Endothelial cell of umbilical vein (primary cell): ENCODE results near the gene STOM. TPM values are rescaled to one million over a fixed set of nuclear protein-coding genes. Genes with fewer than 3 reads are reported as not detected.

Experiments
- BruUV-seq: library from RNA; stranded (reverse); fragments of 400-500 nt; replicated peaks from 2 replicates; lab custom pipeline; 2021; lab: Mats Ljungman, UMichigan
- CTCF ChIA-PET: fragments of 300-600, 350-600 bp; sonication (Branson Sonifier 250); formaldehyde crosslinking; loops from one replicate; lab custom pipeline; 2021; ENCODE audit warnings: antibody characterized with exemption, inconsistent platforms; lab: Charles Lee
- POLR2A ChIA-PET: fragments of 300-600, 350-600 bp; sonication (Branson Sonifier 250); formaldehyde crosslinking; loops from one replicate; lab custom pipeline; 2021; ENCODE audit warnings: antibody characterized with exemption, inconsistent platforms; lab: Charles Lee
- DNase-seq: peaks from one replicate; pipeline ENCODE4 v3.0.0-alpha.2; 2011; ENCODE audit warnings: low read depth, low spot score
- FAIRE-seq: peaks from 2 replicates; lab custom pipeline; 2011; peaks lifted over from hg19 to GRCh38; lab: Jason Lieb, UNC
- H2AFZ ChIP-seq: 2 replicates; pipeline ENCODE4 v1.6.0; 2012; ENCODE audit warnings: low read depth, low read length, control low read depth, inconsistent platforms
- H3K27ac ChIP-seq: 2 replicates; pipeline ENCODE4 v1.5.1; 2011; ENCODE audit warnings: low read depth, mild to moderate bottlenecking, control low read depth, low read length, moderate library complexity; ENCODE audit not compliant: insufficient read depth
- H3K27me3 ChIP-seq, 2 experiments: 2 replicates each; pipeline versions ENCODE4 v1.6.0 to v1.6.1; 2011; ENCODE audit warnings: low read length in 2 of 2, mixed read lengths in 1 of 2; ENCODE audit not compliant: control insufficient read depth in 2 of 2, insufficient read depth in 2 of 2
- H3K36me3 ChIP-seq, 2 experiments: 2 replicates in 1 of 2; 3 replicates in 1 of 2; pipeline ENCODE4 v1.5.1; 2011; ENCODE audit warnings: low read length in 2 of 2, mild to moderate bottlenecking in 1 of 2, moderate library complexity in 1 of 2; ENCODE audit not compliant: control insufficient read depth in 2 of 2, insufficient read depth in 2 of 2; ENCODE audit errors: extremely low read depth in 1 of 2
- H3K4me1 ChIP-seq: 3 replicates; pipeline ENCODE4 v1.5.1; 2011; ENCODE audit warnings: mild to moderate bottlenecking, low read length; ENCODE audit not compliant: control insufficient read depth, insufficient read depth; ENCODE audit errors: extremely low read depth
- H3K4me2 ChIP-seq: 2 replicates; pipeline ENCODE4 v1.6.1; 2011; ENCODE audit warnings: low read length, control low read depth, mixed read lengths; ENCODE audit not compliant: insufficient read depth
- H3K4me3 ChIP-seq, 3 experiments: fragments of 200-600 bp in 1 of 3; sonication (generic), shearing (Covaris generic) in 1 of 3; replicated peaks in 1 of 3; 2 replicates each; pipeline ENCODE4 v1.5.1; 2011 to 2016; ENCODE audit warnings: control low read depth in 3 of 3, low read length in 3 of 3, mild to moderate bottlenecking in 2 of 3, inconsistent platforms in 1 of 3, low read depth in 1 of 3, moderate library complexity in 1 of 3; ENCODE audit not compliant: insufficient read depth in 1 of 3
- H3K79me2 ChIP-seq: 2 replicates; pipeline ENCODE4 v1.6.0; 2012; ENCODE audit warnings: low read length, inconsistent platforms; ENCODE audit not compliant: control insufficient read depth, insufficient read depth
- H3K9ac ChIP-seq: replicated peaks from 2 replicates; pipeline ENCODE3; 2011; ENCODE audit warnings: low read length, control low read depth; ENCODE audit not compliant: insufficient read depth; ENCODE audit errors: extremely low read depth
- H3K9me1 ChIP-seq: replicated peaks from 3 replicates; pipeline ENCODE4 v1.6.0; 2011; ENCODE audit warnings: mild to moderate bottlenecking, low read length; ENCODE audit not compliant: control insufficient read depth, insufficient read depth; ENCODE audit errors: extremely low read depth
- H3K9me3 ChIP-seq: replicated peaks from 2 replicates; pipeline ENCODE4 v1.5.1; 2012; ENCODE audit warnings: low read length, inconsistent platforms; ENCODE audit not compliant: control insufficient read depth, insufficient read depth
- H4K20me1 ChIP-seq: replicated peaks from 2 replicates; pipeline ENCODE3; 2011; ENCODE audit warnings: mild to moderate bottlenecking, low read length; ENCODE audit not compliant: control insufficient read depth, insufficient read depth; ENCODE audit errors: extremely low read depth
- CTCF ChIP-seq, 2 donors: IDR thresholded peaks; 1 replicate in 1 of 2; 2 replicates in 1 of 2; pipeline ENCODE4 v1.5.1; 2011; ENCODE audit warnings: low read length in 2 of 2, mild to moderate bottlenecking in 2 of 2, moderate library complexity in 2 of 2, control low read depth in 1 of 2, inconsistent platforms in 1 of 2, low read depth in 1 of 2; ENCODE audit not compliant: insufficient read depth in 1 of 2; ENCODE audit errors: extremely low read depth in 1 of 2
- FOS ChIP-seq: IDR thresholded peaks from 2 replicates; pipeline ENCODE4 v1.6.1; 2011; ENCODE audit warnings: mild to moderate bottlenecking, low read length, moderate library complexity, borderline replicate concordance; ENCODE audit not compliant: insufficient read depth
- dilution Hi-C: fragments of 300-500 bp; cut with MboI; formaldehyde crosslinking; loops from one replicate; pipeline ENCODE4 v1.15.0; 2019; ENCODE audit warnings: low sequenced_read_pairs; ENCODE audit not compliant: extremely low pct_ligation_motif_present
- intact Hi-C: fragments of 100-400 bp; cut with micrococcal nuclease; formaldehyde crosslinking; loops from one replicate; pipeline ENCODE4 v1.10.0; 2022
- polyA plus RNA-seq, 4 experiments: library from polyadenylated mRNA; depleted of rRNA in 3 of 4; stranded (reverse) in 3 of 4; unstranded in 1 of 4; fragments of >200 nt; gene quantifications; 2 replicates each; pipeline versions ENCODE4 v1.2.1 to v1.2.3, GENCODE V29; 2011 to 2012; ENCODE audit warnings: missing spikeins in 1 of 4
- total RNA-seq: library from RNA; stranded (reverse); gene quantifications from 2 replicates; pipeline ENCODE4 v1.2.3, GENCODE V29; 2021

Gene STOM
- total and polyA plus RNA-seq, 2 donors (not counting 3 experiments of a cell fraction or from before 2014, with no cell fraction given): 153 to 170 TPM

- no peak for DNase-seq
These were observed 75.8 kb downstream of the STOM start for GRCh38 chr9:121294151-121294743.

More at GRCh38 chr9:121294151-121294743, 75.8 kb downstream of the STOM start:
- ChIA-PET CTCF (interaction anchor here (1.6 to 1.7 kb wide), 3 partner anchors 24 to 81 kb away, joined by 3 to 6 read pairs (median 4); no protein-coding TSS in a partner anchor), POLR2A (no interaction called here)
- H3K9me1 ChIP-seq: no peaks in the 10 kb centered on the region
- TF ChIP-seq CTCF (IDR thresholded peaks at IDR 0.05; ENCODE audit: extremely low read depth in 1 of 2, insufficient read depth in 1 of 2, low read depth in 1 of 2, low read length in 2 of 2): no peak
- TF ChIP-seq FOS: no peak
- intact Hi-C loops (no loop called here), dilution Hi-C loops (no loop called here)
- no peak overlapping the region for H3K4me3 ChIP-seq
- no peak overlapping the region for H3K9ac ChIP-seq
- H3K9me3 ChIP-seq: no peaks in the 10 kb centered on the region
- H3K79me2 ChIP-seq: no peaks in the 10 kb centered on the region
- FAIRE-seq: no peak
- peaks cover 15% of the 10 kb centered on the region for H3K4me1 ChIP-seq
- no peak overlapping the region for H2AFZ ChIP-seq
- no peak overlapping the region for H3K27ac ChIP-seq
- BruUV-seq: no TSS peak
- no peaks in the 10 kb centered on the region for H4K20me1 ChIP-seq
- H3K4me2 ChIP-seq: no peak overlapping the region
- no peaks in the 10 kb centered on the region for H3K36me3 ChIP-seq
- H3K27me3 ChIP-seq: no peaks in the 10 kb centered on the region
